ENCODE measurements around the gene SPINK5.
"Not testable (repeated sequence)": the region's sequence is repeated elsewhere in the genome, so short reads cannot be mapped to it uniquely, and the experiment has no call there.

Gene SPINK5
- total RNA-seq: 0 reads per million in 3 donors

DNA sequence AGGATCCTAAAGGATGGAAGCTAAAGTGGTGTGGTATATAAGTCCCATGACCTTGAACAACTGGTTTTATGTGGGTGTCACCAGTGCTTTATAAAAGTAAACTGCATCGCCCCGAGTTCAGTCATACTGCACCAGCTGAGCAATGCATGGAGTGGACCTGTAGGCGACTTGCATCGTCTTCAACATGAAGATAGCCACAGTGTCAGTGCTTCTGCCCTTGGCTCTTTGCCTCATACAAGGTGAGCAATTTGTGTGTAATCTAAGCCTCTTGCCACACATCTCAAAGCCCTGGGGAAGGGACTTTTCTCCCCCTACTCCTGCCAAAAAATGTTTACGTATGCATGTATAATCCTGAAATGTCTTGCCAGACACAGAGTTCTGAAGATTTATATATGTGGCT is at the start of gene SPINK5:
Gene SPINK5 (plus strand): TSS at position 120 of the 400 bp plus-strand sequence. CDS start 65 bp downstream, at position 185.
- Histone ChIP-seq H3K4me1 (ENCODE audit: control insufficient read depth, insufficient read depth, low read length, poor library complexity, severe bottlenecking) (no peaks in the 10 kb centered on the region), H3K27me3 (replicated peaks; ENCODE audit: control insufficient read depth, insufficient read depth, low read length, poor library complexity, severe bottlenecking) (no peaks in the 10 kb centered on the region), H3K36me3 (ENCODE audit: control insufficient read depth, insufficient read depth, low read length) (no peaks in the 10 kb centered on the region), H3K27ac (ENCODE audit: insufficient read depth, low read length, poor library complexity, severe bottlenecking) (no peak within 1 kb of the TSS), H3K4me3 (ENCODE audit: insufficient read depth, low read depth, low read length, poor library complexity, severe bottlenecking) (no peak within 1 kb of the TSS), H3K9me3 (ENCODE audit: control insufficient read depth, low read length) (no peaks in the 10 kb centered on the region)
- no peak for DNase-seq

DNA sequence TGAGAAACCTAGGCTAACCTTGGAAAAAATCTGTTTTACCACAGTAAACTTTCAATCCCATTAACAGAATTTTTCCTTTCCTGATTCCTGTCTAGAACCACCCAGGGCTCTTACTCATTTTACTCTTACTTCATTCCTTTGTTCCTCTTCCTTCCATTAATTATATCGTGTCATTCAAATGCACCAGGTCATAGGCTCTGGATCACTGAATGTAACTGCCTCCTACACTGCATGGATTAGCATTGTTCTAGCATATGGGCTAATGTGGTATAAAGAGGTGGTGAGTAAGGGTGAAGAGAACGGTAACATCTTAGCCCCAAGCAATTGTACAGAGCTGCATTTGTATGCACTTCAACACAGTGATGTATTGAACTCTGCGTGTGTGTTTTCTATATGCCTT is 49.5 kb upstream of the SPINK5 start:
- Histone ChIP-seq H3K4me1 (ENCODE audit: control insufficient read depth, insufficient read depth, low read length, poor library complexity, severe bottlenecking) (no peaks in the 10 kb centered on the region), H3K27ac (ENCODE audit: insufficient read depth, low read length, poor library complexity, severe bottlenecking) (no peak overlapping the region), H3K27me3 (replicated peaks; ENCODE audit: control insufficient read depth, insufficient read depth, low read length, poor library complexity, severe bottlenecking) (no peaks in the 10 kb centered on the region), H3K9me3 (ENCODE audit: control insufficient read depth, low read length) (no peaks in the 10 kb centered on the region), H3K36me3 (ENCODE audit: control insufficient read depth, insufficient read depth, low read length) (no peaks in the 10 kb centered on the region), H3K4me3 (ENCODE audit: insufficient read depth, low read depth, low read length, poor library complexity, severe bottlenecking) (no peak overlapping the region)
- DNase-seq: no peak

DNA sequence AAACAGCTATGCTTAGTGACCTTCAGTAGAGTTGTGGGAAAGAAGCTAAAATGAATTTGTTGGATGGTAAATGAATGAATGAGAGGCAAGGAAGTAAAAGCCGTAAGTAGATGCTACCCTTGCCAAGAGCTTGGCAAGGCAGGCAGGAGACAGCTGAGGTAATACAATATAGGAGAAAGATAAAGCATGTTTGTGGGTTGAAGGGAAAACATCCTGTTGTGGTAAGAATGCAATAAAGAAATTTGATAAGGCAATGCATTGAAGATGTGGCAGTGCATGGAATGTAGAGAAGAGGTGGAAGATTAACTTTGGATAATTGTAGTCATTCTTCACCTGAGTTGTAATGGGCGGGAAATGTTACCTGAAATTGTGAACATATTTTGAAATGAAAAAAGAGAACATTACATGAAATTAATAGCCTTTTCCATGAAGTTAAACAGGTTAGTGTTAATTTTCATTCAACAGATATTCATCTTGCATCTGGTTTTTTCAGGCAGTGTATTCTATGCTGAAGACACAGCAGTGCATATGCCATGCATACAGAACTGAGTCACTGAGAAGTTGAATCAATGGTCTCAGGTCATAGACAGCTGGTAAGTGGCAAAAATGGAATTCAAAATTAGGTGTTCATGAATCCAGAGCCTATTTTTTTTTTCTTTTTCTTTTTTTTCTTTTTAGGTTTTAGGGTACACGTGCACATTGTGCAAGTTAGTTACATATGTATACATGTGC is 43.4 kb upstream of the SPINK5 start:
- DNase-seq: no peak
- H3K4me3 ChIP-seq (ENCODE audit: insufficient read depth, low read depth, low read length, poor library complexity, severe bottlenecking): no peak overlapping the region

GRCh38 chr5:148027505-148027904 is 36.3 kb upstream of the SPINK5 start:
- DNase-seq: no peak
- Histone ChIP-seq H3K9me3 (ENCODE audit: control insufficient read depth, low read length) (no peaks in the 10 kb centered on the region), H3K27ac (ENCODE audit: insufficient read depth, low read length, poor library complexity, severe bottlenecking) (no peak overlapping the region), H3K27me3 (replicated peaks; ENCODE audit: control insufficient read depth, insufficient read depth, low read length, poor library complexity, severe bottlenecking) (no peaks in the 10 kb centered on the region), H3K4me3 (ENCODE audit: insufficient read depth, low read depth, low read length, poor library complexity, severe bottlenecking) (no peak overlapping the region), H3K4me1 (ENCODE audit: control insufficient read depth, insufficient read depth, low read length, poor library complexity, severe bottlenecking) (no peaks in the 10 kb centered on the region), H3K36me3 (ENCODE audit: control insufficient read depth, insufficient read depth, low read length) (no peaks in the 10 kb centered on the region)

More for the DNA sequence above, 43.4 kb upstream of the SPINK5 start:
- no peak overlapping the region for H3K27ac ChIP-seq (ENCODE audit: insufficient read depth, low read length, poor library complexity, severe bottlenecking)
- H3K27me3 ChIP-seq (replicated peaks; ENCODE audit: control insufficient read depth, insufficient read depth, low read length, poor library complexity, severe bottlenecking): no peaks in the 10 kb centered on the region
- no peaks in the 10 kb centered on the region for H3K4me1 ChIP-seq (ENCODE audit: control insufficient read depth, insufficient read depth, low read length, poor library complexity, severe bottlenecking)
- H3K36me3 ChIP-seq (ENCODE audit: control insufficient read depth, insufficient read depth, low read length): no peaks in the 10 kb centered on the region
- H3K9me3 ChIP-seq (ENCODE audit: control insufficient read depth, low read length): no peaks in the 10 kb centered on the region

DNA sequence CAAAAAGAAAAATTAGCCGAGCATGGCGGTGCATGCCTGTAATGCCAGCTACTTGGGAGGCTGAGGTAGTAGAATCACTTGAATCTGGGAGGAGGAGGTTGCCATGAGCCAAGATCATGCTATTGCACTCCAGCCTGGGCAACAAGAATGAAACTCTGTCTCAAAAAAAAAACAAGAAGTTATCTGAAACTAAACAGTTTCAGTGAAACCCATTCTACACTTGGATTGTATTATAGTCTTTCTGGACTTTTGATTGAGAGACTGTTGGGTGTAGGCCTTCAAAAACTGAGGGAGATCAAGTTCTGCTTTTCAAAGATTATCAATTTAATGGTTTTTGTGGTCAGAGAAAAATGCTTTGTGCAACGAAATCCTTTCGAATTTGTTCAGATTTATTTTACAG is 34.6 kb upstream of the SPINK5 start:
- Histone ChIP-seq H3K27ac (ENCODE audit: insufficient read depth, low read length, poor library complexity, severe bottlenecking) (no peak overlapping the region), H3K4me3 (ENCODE audit: insufficient read depth, low read depth, low read length, poor library complexity, severe bottlenecking) (no peak overlapping the region), H3K9me3 (ENCODE audit: control insufficient read depth, low read length) (no peaks in the 10 kb centered on the region), H3K4me1 (ENCODE audit: control insufficient read depth, insufficient read depth, low read length, poor library complexity, severe bottlenecking) (no peaks in the 10 kb centered on the region), H3K36me3 (ENCODE audit: control insufficient read depth, insufficient read depth, low read length) (no peaks in the 10 kb centered on the region), H3K27me3 (replicated peaks; ENCODE audit: control insufficient read depth, insufficient read depth, low read length, poor library complexity, severe bottlenecking) (no peaks in the 10 kb centered on the region)
- DNase-seq: no peak

DNA sequence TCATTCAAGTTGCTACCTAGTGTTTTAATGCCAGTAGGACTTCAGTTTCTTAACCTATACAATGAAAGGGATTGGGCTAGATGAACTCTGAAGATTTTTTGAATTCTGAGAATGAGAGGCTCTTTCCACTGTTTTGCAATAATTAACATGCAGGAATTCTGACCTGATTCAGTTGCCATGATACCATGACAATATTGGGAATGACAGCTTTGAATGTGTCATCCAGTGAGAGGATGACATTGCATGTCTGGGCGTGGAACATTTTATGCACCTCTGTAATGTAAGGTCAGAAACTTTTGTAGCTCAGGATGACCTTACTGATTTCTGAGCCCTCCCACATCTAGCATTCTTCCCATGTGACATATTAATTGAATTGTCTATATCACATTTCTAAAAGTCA is 30.6 kb upstream of the SPINK5 start:
- Histone ChIP-seq H3K27ac (ENCODE audit: insufficient read depth, low read length, poor library complexity, severe bottlenecking) (no peak overlapping the region), H3K4me3 (ENCODE audit: insufficient read depth, low read depth, low read length, poor library complexity, severe bottlenecking) (no peak overlapping the region), H3K36me3 (ENCODE audit: control insufficient read depth, insufficient read depth, low read length) (no peaks in the 10 kb centered on the region), H3K27me3 (replicated peaks; ENCODE audit: control insufficient read depth, insufficient read depth, low read length, poor library complexity, severe bottlenecking) (no peaks in the 10 kb centered on the region), H3K9me3 (ENCODE audit: control insufficient read depth, low read length) (no peaks in the 10 kb centered on the region), H3K4me1 (ENCODE audit: control insufficient read depth, insufficient read depth, low read length, poor library complexity, severe bottlenecking) (no peaks in the 10 kb centered on the region)
- no peak for DNase-seq

- Histone ChIP-seq H3K27ac (ENCODE audit: insufficient read depth, low read length, poor library complexity, severe bottlenecking) (no peak overlapping the region), H3K4me1 (ENCODE audit: control insufficient read depth, insufficient read depth, low read length, poor library complexity, severe bottlenecking) (no peaks in the 10 kb centered on the region), H3K9me3 (ENCODE audit: control insufficient read depth, low read length) (no peaks in the 10 kb centered on the region), H3K27me3 (replicated peaks; ENCODE audit: control insufficient read depth, insufficient read depth, low read length, poor library complexity, severe bottlenecking) (no peaks in the 10 kb centered on the region), H3K4me3 (ENCODE audit: insufficient read depth, low read depth, low read length, poor library complexity, severe bottlenecking) (no peak overlapping the region), H3K36me3 (ENCODE audit: control insufficient read depth, insufficient read depth, low read length) (no peaks in the 10 kb centered on the region)
- no peak for DNase-seq
Observed at GRCh38 chr5:148035676-148036075, 28.1 kb upstream of the SPINK5 start.

GRCh38 chr5:148042881-148043280 is 20.9 kb upstream of the SPINK5 start:
- Histone ChIP-seq H3K4me3 (ENCODE audit: insufficient read depth, low read depth, low read length, poor library complexity, severe bottlenecking) (no peak overlapping the region), H3K27me3 (replicated peaks; ENCODE audit: control insufficient read depth, insufficient read depth, low read length, poor library complexity, severe bottlenecking) (no peaks in the 10 kb centered on the region), H3K27ac (ENCODE audit: insufficient read depth, low read length, poor library complexity, severe bottlenecking) (no peak overlapping the region), H3K4me1 (ENCODE audit: control insufficient read depth, insufficient read depth, low read length, poor library complexity, severe bottlenecking) (no peaks in the 10 kb centered on the region), H3K36me3 (ENCODE audit: control insufficient read depth, insufficient read depth, low read length) (no peaks in the 10 kb centered on the region), H3K9me3 (ENCODE audit: control insufficient read depth, low read length) (no peaks in the 10 kb centered on the region)
- no peak for DNase-seq

DNA sequence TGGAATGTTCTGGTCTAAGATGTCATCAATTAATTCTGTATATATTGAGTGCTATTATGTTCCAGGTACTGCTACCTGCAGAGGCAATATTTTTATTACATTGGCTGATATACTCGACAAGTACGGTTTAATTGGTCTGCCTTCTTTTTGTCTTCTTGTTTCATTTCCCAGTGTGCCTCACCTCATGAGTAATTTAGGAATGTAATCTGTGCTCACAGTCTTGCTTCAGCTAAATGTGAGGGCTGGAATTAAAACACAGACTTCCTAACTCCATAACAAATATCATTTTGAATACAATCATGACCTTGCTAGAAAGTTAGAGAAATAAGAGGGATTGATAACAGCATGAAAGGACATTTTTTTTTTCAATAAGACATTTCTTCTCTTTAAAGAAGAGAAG is 20.1 kb upstream of the SPINK5 start:
- no peaks in the 10 kb centered on the region for H3K27me3 ChIP-seq (replicated peaks; ENCODE audit: control insufficient read depth, insufficient read depth, low read length, poor library complexity, severe bottlenecking)
- no peak overlapping the region for H3K4me3 ChIP-seq (ENCODE audit: insufficient read depth, low read depth, low read length, poor library complexity, severe bottlenecking)
- no peaks in the 10 kb centered on the region for H3K4me1 ChIP-seq (ENCODE audit: control insufficient read depth, insufficient read depth, low read length, poor library complexity, severe bottlenecking)
- no peaks in the 10 kb centered on the region for H3K9me3 ChIP-seq (ENCODE audit: control insufficient read depth, low read length)
- no peak for DNase-seq
- no peak overlapping the region for H3K27ac ChIP-seq (ENCODE audit: insufficient read depth, low read length, poor library complexity, severe bottlenecking)
- H3K36me3 ChIP-seq (ENCODE audit: control insufficient read depth, insufficient read depth, low read length): no peaks in the 10 kb centered on the region

- not testable (repeated sequence) for H3K4me1 ChIP-seq (ENCODE audit: control insufficient read depth, insufficient read depth, low read length, poor library complexity, severe bottlenecking); H3K36me3 ChIP-seq (ENCODE audit: control insufficient read depth, insufficient read depth, low read length); H3K27ac ChIP-seq (ENCODE audit: insufficient read depth, low read length, poor library complexity, severe bottlenecking); DNase-seq; H3K27me3 ChIP-seq (replicated peaks; ENCODE audit: control insufficient read depth, insufficient read depth, low read length, poor library complexity, severe bottlenecking); H3K4me3 ChIP-seq (ENCODE audit: insufficient read depth, low read depth, low read length, poor library complexity, severe bottlenecking)
- peaks cover 12% of the 10 kb centered on the region for H3K9me3 ChIP-seq (ENCODE audit: control insufficient read depth, low read length)
Observed at GRCh38 chr5:148055160-148055559, 8.6 kb upstream of the SPINK5 start.

All from effector memory CD4-positive, alpha-beta T cell (primary cell).